Nucleus accumbens (tissue), 56 donors: ENCODE results near the gene NHLRC3.
"Not testable (repeated sequence)": the region's sequence is repeated elsewhere in the genome, so short reads cannot be mapped to it uniquely, and the experiment has no call there.

ENCODE experiments used
- DNase-seq, 56 donors: peaks; one replicate each; lab custom pipeline; 2025; lab: John Stamatoyannopoulos, UW

Gene NHLRC3, protein sequence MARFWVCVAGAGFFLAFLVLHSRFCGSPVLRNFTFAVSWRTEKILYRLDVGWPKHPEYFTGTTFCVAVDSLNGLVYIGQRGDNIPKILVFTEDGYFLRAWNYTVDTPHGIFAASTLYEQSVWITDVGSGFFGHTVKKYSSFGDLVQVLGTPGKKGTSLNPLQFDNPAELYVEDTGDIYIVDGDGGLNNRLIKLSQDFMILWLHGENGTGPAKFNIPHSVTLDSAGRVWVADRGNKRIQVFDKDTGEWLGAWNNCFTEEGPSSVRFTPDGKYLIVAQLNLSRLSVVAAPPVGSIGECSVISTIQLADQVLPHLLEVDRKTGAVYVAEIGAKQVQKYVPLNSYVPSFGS

DNA sequence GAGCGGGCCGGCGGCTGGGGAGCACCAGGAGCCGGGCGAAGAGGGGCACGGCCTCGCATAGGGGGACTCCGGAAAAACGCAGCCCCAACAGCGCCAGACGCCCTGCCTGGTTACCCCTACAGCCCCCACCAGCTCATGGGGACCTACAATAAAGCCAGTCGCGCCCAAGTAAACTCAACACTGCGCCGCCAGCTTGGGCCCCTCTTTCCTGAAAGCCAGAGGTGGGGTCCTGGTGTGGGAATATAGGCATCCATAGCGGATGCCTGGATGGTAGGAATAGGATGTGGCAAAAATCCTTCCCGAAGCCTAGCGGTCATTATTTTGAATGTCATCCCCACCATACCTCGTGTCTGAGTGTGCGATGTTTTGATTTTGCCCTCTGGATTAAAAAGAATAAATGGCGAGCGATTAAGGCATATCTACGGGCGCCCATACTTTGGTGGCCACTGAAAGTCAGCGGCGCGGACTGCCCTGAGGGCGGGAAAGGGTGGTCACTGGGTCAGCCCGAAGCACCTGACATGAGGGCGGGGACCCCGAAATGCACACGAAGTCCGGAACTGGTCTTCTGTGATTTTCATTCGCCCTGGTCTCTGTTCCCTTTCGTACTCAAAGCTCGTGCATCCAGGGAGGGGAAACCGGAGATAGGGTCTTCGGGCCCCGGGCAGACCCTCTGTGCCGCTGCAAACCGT, at the start of gene NHLRC3, which contains the start of gene PROSER1:
Gene NHLRC3, plus strand, starts transcription at position 577 of the 689 bp plus-strand sequence. CDS start 184 bp downstream, outside the sequence.
Gene PROSER1, minus strand, starts transcription at position 210 of the 689 bp plus-strand sequence. CDS start 847 bp downstream, outside the sequence.
- DNase-seq = peak; percentile 40 to 98 (median 94)

DNA sequence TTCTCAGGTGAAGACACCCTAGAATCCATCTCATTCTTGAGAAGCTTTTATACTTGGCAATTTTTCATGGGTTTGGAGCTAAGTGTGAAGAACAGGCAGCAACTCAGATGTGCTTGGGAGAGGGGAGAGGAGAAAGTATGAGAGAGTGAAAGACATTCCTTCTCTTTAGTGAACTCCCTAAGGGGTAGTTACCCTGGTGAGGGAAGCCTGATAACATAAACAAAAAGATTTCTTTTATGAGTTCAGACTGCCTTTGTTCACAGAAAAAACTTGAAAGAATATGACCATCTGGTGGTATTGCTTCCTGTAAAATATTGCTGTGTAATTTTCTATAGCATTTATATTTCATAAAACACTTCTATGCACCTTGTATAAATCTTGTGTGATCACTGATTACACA, 47.6 kb upstream of the NHLRC3 start, which contains the start of gene STOML3:
Gene STOML3, minus strand, starts transcription at position 139 of the 400 bp plus-strand sequence. Its CDS starts 110 bp downstream, at position 29.
- DNase-seq = no peak

GRCh38 chr13:38993381-38993780, 44.9 kb upstream of the NHLRC3 start:
- no peak for DNase-seq

- no peak for DNase-seq
Measured at GRCh38 chr13:38998739-38999138, 39.5 kb upstream of the NHLRC3 start.

GRCh38 chr13:39006371-39007111, 31.7 kb upstream of the NHLRC3 start:
- not testable (repeated sequence) for DNase-seq

DNA sequence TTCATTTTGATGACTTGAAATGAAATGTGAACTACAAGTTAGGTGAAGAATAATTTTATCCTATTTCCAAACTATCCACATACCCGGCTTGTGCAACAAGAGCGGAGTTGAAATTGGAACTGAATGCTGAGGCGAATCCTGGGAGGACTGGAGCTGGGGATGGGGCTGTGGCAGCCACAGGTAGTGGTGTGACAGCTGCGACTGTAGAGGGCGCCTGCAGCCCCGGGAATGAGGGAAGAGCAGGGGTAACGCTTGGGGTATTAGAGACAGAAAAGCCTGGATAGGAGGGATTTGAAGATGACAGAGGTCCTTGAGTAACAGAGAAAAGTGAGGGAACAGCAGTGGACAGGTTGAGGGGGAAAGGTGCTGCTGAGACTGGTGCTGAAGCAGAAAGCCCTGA, 25.6 kb upstream of the NHLRC3 start:
- no peak for DNase-seq

GRCh38 chr13:39013462-39013861, 24.8 kb upstream of the NHLRC3 start:
- no peak for DNase-seq

- DNase-seq = no peak
Measured at GRCh38 chr13:39016087-39016486, 22.2 kb upstream of the NHLRC3 start.

GRCh38 chr13:39016787-39017186, 21.5 kb upstream of the NHLRC3 start:
- DNase-seq = peak in 12 of 56 donors; percentile 2 to 43 (median 6)

DNA sequence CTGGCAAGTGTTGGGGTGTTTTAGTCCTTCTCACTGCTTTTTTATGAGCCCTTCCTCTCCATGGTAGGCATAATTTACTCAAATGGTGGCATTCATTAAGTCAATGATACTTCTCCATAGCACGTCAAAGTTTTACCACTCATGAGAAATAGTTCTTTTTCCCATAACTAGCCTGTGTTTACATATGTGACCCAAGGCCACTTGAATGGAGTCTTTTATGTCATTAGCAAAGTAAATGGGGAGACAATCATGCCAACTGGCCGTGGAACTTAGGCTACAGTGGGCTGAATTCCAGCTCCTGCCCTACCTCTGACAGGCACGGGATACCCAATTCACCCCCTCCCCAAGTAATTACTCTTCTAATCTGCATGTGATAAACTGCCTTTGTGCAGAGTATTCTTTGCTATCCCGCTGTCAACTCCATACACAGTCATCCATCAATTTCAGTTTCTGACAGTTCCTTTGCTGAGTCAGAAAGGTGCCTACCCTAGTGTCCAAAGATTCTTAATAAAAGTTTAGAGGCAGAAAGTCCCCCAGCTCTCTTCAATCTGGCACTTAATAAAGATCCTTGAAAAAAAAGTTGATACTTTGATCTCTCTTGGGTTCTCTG, 17.3 kb upstream of the NHLRC3 start:
- DNase-seq = no peak

DNA sequence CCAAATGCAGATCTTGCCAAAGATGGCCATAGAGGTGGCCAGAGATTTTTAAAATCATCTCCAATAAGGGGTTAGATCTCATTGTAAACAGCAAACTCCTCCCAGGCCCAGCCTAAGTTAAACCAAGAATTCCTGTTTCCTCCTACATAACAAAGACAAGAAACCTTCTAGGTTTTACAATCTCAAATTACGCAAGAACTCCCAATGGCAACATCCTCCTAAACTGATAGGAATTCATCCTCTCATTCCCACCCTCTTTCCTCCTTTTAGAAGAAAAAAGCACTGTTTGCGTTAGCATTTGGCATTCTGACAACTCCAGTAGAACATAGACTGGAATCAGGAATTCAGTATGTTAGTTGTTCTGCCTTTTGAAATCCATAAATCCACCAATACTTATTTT, 14.9 kb upstream of the NHLRC3 start:
- DNase-seq = no peak

DNA sequence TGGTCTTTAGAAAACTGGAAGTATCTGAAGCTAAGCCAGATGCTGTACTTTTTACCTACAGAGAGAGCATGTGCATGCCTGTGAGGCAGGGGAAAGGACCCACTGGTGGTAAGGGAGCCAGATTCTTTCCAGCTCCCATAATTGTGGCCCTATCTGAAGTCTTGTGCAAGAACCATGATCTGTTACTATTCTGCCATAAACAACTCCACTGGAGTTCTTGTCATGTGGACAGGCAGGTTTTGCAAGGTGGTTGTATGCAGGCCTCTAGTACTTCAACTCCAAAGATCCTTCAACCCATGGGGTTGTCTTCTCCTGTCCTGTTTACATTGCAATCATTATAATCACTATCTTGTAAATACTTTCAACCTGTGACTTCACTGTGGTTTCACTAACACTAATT, 14.5 kb upstream of the NHLRC3 start:
- DNase-seq = no peak

DNA sequence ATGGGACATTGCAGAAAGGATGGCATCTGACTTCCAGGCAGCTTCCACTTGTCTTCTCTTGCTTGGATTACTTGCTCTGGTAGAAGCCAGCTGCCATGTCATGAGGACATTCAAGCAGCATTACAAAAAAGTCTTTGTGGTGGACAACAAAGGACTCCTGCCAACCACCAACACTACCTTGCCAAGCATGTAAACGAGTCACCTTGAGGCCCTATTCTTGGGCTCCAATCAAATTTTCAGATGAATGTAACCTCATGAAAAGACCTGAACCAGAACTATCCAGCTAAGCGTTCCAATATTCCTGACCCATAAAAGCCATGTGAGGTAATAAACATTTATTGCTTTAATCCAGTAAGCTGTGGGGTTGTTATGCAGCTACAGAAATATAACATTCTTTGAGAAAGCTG, 12.8 kb upstream of the NHLRC3 start:
- DNase-seq = no peak

- DNase-seq = no peak
Measured at GRCh38 chr13:39032150-39032549, 6.1 kb upstream of the NHLRC3 start.

DNA sequence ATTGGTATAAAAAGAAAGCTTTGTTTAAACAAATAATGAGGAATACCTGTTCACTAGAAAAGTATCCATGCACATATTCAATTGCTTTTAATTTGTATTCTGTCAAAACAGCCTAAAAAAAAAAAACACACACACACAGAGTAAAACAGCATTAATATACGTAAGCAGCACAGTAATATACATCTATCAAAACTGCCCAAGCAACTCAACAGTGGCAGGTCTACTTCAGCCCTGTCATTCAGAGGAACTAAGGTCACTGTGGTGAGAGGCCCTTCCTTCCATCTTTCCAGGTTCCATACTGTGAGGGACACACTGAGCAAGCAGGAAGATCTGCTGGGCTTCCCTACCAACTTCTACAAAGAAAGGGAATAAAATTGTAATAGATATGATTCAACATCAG, 4.2 kb upstream of the NHLRC3 start:
- no peak for DNase-seq

DNA sequence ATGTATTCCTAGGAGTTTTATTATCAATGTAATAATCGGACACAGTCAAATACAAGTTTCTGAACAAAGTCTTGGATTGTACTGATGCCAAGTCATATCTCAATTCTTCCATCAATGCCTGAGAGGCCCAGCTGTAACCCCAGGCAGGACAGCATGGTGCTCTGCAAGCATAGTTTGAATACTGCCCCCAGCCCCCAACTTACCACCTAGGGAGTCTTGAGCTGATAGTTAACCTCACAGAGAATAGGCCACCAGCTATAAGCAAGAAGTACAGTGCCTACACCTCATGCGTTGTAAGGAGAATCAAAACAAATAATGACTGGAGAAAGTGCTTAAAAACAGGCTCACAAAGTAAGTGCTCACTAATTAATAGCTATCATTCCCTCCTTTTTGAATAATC, 3.1 kb upstream of the NHLRC3 start:
- no peak for DNase-seq

DNA sequence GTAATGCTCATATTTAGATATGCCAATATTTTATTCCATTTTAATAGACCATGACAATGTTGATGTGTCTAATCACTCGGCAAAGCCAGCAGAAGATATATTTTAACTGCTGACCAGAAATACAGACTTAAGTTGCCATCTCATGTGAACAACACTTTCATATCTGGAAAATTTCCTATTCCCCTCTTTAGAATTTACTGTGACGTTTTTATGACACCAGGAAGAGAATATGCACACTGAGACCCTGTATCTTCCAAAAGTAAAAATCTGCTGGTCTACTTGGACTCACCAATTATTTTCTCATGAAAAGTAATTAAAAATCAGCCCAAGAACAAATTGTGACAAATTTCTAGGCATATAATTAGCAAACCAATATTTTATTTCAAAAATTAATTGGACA, 2.5 kb upstream of the NHLRC3 start:
- DNase-seq = no peak

- no peak for DNase-seq
Measured at GRCh38 chr13:39036212-39036611, 2.0 kb upstream of the NHLRC3 start.

- DNase-seq = peak in 8 of 56 donors; percentile 23 to 75 (median 59)
Measured at GRCh38 chr13:39037410-39037879, 811 bp upstream of the NHLRC3 start.

GRCh38 chr13:39038569-39039030, 344 bp downstream of the NHLRC3 start:
- peak in 6 of 56 donors; percentile 31 to 53 (median 47) for DNase-seq
